Dedifferentiated amniotic fluid mesenchymal stem cell (primary cell): ENCODE measurements around the gene DOHH.
"Not testable (repeated sequence)": the region's sequence is repeated elsewhere in the genome, so short reads cannot be mapped to it uniquely, and the experiment has no call there.

ENCODE experiments used
- DNase-seq: peaks from one replicate; pipeline ENCODE4 v3.0.0-alpha.2; 2016; ENCODE audit errors: extremely low spot score

Gene DOHH

DNA sequence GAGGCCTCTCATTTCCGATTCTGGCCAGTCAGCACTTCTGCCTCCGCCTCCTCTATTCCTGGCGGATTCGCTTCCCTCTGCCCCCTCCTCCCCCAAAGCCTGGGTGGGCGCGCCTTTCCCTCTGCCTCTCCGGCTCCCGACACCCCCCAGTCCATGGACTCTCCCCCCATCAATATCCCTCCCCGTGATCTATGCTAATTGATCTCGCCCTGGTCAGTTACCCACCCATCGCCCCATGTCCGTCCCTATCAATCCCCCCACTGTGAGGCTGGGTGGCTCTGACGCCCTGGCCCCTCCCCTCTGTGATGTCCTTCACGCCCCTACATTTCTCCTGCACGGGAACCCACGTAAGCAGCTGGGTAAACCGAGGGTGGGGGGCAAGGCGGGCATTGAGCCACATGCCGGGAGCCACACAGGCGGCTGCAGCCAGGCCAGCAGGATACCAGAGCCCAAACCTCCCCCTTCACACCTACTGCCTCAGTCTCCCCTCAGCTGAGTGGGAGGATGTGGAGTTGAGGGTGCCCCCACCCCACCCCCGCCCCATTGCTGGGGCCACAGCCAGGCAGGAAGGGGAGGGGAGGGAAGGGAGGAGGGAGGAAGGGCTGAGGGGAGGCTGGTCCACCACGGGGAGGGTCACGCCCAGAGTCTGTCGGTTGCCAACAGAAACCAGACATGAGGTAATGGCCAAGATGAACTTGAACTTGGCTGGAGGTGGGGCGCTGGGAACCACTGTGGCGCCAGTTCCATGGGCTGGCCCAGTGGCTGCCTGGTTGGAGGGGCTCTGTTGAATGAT lies 41.2 kb downstream of the DOHH start:
- peak; percentile 57 for DNase-seq

DNA sequence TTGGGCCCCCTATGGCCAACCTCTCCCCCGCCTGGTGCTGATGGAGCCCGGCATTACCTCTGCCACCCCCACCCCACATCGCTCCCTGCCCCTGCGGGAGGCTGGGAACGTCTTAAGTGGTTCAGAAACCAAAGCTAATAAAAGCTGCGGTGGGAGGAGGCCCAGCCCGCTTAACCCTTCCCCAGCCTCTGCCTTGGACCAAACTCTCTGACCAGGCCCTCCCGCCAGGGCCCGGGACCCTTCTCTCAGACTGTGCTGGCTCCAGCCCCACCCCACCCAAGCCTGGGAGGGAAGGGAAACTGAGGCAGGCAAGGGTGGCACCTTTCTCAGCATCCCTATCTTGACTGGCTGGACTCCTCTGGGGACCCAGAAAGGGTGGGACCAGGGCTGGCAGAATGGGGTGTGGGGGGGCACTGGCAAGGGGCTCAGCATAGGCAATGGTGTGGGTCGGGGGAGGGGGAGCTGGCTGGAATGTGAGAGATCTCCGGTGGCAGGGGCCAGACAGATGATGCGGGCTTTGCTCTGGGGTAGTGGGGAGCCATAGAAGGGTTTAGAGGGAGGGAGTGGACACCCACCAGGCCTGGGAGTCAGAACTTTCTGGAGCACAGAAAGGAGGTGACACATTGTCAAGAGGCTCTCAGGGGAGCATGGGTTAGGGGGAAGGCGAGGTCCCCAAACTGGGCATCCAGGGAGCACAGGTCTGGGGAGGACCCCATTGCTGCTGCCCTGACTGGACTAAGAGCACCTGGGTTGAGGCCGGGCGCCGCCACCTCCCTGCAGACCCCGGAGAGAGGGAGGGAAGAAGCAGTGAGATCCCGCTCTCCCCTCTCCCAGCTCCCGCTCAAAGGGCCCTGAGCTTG lies 42.0 kb downstream of the DOHH start:
- DNase-seq = no peak

DNA sequence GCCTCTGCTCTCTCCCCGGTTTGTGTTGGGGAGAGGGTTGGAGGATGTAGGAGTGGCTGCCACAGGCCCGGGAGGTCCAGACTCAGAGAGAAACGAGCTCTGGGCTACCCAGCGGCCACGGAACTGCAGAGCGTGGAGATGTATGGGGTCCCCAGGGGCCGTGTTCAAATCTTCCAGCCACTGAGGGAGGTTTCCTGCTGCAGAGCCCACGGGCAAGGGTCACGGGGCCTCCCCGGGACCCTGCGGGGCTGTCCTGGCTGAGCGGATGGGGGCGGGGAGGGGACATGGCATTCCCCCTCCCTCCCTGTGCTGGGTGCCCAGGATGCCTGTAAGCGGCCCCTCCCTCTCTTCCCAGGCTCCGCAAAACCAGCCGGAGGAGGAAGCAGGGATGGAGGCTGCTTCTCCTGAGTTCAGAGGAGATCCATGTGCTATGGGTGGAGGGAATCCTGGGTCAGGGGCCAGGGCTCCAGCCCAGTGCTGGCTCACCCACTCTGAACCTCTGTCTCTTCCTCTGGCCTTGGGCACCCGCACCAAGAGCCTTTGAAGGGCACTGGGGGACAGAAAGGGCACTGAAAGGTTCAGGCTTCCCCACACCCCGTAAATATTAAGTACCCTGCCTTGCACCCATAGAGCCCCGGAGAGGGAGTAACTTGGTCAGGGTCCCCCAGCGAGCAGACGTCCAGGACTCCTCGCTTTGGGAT lies 42.8 kb downstream of the DOHH start:
- no peak for DNase-seq

DNA sequence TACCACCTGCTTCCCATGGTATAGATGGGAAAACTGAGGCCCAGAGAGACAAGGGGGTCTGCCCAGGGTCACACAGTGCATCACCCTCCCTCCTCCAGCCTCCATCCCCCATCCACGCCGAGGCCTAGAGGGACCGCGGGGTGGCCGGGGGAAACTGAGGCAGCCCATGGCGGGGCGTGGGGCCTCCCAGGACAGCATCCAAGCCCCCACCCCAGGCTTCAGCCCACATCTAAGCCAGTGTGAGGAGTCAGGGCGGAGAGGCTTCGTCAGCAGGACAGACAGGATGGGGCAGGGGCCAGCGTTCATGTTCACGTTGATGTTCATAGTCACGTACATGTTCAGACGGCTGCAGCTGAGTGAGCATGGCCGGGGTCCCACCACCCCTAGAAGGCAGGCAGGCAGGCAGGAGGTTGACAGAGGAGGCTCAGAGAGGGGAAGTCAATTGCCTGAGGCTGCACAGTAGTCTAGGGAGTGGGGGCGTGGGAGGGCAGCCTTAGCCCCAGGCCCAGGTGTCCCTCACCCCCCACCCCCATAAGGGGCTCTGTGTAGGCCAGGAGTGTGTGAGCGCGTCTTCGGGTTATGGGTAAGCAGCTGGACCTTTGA lies 43.4 kb downstream of the DOHH start:
- DNase-seq = no peak

DNA sequence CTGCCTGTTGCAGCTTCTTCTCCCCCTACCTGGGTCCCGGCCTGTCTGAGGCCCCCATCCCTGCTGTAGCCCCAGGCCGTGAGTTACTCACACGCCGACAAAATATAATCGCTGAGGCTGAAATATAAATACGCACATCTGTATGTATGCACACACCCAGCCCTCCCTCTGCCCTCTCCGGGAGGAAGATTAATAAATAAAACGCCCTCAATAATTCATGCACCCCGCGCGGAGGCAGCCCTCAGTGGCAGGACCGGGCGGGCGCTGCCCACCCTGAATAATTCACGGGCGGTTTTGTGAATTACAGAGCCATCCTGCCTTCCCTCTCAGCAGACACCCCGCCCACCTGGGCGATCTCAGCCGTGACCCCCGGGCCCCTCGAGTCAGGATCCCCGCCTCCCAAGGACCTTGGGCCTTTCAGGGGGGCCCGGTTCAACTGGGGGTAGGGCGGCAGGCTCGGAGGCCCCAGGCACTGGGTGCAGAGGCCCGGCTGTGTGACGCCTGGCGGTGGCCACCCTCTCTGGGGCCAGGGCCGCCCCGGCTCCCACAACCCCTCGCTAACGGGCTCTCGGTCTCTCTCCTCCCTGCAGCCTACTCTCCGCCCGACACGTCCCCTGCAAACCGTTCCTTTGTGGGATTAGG lies 44.4 kb downstream of the DOHH start:
- DNase-seq = no peak

DNA sequence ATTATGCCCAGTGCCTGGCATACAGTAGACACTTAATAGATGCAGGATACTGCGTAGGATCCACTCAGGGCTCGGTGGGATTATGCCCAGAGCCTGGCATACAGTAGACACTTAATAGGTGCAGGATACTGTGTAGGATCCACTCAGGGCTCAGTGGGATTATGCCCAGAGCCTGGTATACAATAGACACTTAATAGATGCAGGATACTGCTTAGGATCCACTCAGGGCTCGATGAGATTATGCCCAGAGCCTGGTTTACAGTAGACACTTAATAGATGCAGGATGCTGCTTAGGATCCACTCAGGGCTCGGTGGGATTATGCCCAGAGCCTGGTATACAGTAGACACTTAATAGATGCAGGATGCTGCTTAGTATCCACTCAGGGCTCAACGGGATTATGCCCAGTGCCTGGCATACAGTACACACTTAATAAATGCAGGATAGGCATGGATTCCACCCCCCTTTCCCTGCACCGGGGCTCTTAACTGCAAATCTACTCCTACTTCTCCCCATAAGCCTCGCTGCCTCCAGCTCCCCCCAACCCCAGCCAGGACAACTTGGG lies 45.0 kb downstream of the DOHH start:
- no peak for DNase-seq

DNA sequence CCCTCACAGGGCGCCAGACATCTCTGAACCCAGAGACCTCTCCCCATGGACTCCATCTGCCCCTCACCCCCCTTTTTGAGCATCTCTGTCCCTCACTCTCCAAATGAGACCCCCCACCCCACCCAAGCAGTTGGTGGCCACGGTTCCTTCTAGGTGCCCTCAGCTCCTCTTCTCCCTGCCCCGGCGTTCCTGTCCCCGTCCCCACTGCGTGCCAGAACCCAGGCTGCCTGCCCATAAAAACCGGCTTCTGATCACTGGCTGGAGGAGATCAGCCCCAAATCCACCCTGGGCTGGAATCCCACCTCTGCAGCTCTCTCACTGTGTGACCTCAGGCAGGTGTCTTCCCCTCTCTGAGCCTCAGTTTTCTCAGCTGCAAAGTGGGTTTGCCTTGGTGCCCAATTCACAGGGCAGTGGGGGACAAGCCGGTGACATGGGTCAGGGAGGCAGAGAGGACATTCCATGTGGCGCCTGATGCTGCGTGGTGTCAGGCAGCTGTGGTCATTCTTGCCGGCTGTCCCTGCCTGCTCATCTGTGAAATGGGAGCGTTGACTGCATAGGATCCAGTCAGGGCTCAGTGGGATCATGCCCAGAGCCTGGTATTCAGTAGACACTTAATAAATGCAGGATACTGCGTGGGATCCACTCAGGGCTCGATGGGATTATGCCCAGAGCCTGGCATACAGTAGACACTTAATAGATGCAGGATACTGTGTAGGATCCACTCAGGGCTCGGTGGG lies 45.6 kb downstream of the DOHH start:
- no peak for DNase-seq

DNA sequence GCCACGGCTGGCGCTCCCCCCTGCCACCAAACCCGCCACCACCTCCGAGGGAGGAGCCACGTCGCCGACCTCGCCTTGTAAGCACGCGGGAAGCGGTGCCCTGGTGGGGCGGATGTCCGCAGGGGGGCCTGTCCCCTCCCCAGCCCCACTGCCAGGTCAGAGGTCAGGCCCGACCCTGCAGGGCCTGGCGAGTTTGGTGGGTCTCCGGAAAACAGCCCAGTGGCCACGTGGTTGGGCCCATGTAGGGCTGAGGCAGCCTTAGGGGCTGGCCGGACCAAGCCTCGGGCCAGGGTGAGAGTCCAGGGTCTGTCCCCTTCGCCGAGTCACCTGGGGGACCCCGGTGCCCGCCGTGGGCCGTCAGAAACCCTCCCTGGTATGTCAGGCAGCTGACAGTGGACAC lies 46.6 kb downstream of the DOHH start:
- DNase-seq = no peak

DNA sequence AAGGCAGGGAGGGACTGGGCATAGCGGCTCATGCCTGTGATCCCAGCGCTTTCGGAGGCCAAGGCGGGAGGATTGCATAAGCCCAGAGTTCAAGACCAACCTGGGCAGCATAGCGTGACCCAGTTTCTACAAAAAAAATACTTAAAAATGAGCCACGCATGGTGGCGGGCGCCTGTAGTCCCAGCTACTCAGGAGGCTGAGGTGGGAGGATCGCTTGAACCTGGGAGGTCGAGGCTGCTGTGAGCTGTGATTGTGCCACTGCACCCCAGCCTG lies 47.6 kb downstream of the DOHH start:
- not testable (repeated sequence) for DNase-seq

DNA sequence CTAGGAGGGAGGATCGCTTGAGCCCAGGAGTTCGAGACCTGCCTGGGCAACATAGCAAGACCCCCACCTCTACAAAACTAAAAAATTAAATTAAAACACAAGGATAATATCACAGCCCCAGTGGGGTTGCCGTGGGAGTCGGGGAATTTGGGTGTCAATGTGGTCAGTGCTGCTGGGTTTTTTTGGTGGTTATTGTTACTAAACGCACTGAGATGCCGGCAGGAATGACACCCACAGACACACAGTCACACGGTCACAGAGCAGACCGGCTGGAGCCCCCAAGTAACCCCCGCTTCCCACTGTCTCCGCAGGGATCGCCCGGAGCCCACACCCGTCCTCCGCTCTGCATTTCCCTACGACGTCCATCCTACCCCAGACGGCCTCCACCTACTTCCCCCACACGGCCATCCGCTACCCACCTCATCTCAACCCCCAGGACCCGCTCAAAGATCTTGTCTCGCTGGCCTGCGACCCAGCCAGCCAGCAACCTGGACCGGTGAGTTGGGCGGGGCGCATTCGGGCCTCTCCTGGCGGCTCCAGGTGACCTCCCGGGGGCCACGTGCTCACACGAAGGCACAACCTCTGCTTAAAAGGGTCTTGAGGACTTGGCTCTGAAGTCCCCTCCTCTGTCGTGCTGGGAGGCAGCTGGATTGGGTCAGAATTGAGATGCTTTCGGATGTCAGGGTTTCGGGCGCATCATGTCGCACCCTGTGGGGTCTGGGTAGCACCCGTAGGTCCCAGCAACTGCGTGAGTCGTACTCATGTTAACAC lies 48.1 kb downstream of the DOHH start:
- DNase-seq = no peak

DNA sequence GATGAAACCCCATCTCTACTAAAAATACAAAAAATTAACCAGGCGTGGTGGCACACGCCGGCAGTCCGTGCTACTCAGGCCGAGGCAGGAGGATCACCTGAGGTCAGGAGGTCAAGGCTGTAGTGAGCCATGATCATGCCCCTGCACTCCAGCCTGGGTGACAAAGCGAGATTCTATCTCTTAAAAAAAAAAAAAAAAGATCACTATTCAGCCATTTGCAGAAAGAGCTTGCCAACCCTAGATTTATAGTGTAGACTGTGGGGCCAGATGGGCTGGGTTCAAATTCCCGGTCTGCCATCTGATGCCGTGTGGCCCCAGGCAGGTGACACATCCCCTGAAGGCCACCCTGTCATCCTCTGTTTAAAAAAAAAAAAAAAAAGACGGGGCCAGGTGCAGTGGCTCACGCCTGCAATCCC lies 49.0 kb downstream of the DOHH start:
- no peak for DNase-seq

DNA sequence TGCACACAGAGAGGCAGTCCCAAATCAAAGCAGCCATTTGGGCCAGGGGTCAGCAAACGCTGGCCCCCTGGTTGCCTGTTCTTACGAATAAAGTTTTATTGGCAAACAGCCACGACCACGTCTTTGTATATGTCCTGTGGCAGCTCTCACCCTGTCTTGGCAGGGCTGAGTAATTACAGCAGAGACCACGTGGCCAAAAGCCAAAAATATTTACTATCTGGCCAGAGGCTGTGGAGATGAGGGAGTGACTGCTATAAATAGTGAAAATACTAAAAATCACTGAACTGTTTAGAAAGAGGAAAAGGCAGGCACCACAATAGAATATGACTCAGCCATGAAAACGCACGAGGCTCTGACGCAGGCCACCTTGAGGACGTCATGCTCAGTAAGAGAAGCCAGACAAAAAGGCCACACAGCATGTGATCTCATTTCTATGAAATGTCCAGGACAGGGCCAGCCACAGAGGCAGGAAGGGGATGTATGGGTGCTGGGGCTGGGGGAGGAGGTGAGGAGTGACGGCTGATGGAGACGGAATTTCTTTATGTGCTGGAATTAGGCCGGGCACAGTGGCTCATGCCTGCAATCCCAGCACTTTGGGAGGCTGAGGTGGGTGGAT lies 49.6 kb downstream of the DOHH start:
- peak; percentile 93 for DNase-seq

DNA sequence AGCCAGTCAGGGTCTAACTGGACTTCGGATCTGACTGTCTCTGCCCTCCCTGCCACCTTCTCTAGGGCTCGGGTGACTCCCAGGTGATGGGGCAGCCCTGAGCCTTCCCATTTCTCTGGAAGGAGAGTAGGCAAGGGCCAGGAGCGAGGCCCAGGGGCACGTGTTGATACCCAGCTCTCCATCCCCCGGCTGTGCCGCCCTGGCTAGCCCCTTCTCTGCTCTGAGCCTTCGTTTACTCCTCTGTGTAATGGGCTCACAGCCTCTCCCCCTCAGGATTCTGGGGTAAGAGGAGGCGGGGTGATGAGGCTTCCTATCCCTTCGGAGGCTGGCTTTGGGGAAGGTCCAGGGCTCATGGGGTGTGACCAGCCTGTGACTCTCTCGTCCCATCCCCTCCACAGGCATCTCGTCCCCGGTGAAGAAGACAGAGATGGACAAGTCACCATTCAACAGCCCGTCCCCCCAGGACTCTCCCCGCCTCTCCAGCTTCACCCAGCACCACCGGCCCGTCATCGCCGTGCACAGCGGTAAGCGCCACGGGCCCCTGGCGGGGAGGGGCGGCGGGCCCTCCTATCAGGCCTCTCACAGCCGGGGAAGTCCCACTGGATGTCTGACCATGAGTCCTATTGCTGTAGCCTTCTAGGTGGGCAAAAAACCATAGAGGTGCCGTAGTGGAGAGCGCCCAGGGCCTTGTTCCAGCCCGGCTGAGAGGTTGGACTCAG lies 51.7 kb downstream of the DOHH start:
- DNase-seq = no peak

DNA sequence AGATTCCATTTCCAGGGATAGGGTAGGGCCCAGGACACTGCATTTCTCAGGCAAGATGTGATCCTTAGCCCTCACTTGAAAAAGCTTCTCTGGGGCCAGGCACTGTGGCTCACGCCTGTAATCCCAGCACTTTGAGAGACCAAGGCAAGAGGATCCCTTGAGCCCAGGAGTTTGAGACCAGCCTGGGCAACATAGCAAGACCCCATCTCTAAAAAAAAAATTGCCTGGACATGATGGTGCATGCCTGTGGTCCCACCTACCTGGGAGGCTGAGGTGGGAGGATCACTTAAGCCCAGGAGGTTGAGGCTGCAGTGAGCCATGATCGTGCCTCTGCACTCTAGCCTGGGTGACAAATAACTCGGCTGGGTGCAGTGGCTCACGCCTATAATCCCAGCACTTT lies 53.8 kb downstream of the DOHH start:
- DNase-seq = not testable (repeated sequence)

DNA sequence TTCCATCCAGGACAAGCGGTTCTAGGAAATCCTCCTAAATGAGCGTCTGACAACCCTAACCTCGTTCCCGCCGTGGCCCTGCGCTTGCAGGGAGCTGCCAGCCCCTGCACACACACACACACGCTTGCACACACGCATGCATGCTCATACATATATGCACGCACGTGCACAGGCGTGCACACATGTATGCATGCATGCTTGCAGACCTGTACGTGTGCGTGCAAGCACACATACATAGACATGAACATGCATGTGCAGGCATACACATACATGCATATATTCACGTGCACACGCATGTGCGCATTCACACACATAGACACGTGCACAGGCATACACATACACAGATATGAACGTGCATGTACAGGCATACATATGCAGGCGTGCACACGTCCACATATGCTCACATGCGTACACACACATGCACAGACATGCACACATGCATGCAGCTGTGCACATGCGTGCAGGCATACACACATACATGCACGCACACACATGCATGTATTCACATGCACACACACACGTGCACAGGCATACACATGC lies 55.7 kb downstream of the DOHH start:
- no peak for DNase-seq

DNA sequence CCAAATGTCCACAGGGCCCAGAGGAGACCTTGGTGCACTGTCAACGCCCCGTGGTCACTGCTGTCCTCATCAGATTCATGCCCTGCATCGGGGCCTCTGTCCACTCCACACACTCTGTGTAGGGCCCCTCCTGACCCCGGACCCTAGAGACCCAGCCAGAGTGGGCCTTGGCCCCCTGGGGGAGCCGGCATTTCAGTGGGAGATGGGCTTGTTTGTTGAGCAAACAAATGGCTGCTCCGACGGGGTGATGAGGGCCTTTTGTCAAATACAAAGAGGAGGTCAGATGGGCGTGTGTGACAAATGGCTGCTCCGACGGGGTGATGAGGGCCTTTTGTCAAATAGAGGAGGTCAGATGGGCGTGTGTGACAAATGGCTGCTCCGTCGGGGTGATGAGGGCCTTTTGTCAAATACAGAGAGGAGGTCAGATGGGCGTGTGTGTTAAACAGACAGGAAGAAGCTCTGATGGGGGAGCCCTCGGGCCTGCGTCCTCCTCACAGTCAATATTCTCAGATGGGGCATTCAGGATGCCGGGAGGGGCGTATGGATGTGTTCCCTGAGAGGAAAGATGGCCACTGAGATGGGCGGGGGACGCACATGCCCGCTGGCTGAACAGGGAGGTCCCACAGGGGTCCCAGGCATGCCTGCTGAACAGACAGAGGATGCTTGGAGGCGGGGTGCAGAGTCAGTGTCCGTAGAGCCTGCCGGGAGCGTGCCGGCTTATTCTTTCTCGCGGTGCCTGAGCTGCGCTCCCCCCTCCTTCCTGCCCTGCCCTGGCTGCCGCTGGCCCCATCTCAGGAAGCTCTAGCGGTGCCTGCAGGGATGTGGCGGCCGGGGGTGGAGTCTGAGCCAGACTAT lies 56.4 kb downstream of the DOHH start:
- DNase-seq = no peak

DNA sequence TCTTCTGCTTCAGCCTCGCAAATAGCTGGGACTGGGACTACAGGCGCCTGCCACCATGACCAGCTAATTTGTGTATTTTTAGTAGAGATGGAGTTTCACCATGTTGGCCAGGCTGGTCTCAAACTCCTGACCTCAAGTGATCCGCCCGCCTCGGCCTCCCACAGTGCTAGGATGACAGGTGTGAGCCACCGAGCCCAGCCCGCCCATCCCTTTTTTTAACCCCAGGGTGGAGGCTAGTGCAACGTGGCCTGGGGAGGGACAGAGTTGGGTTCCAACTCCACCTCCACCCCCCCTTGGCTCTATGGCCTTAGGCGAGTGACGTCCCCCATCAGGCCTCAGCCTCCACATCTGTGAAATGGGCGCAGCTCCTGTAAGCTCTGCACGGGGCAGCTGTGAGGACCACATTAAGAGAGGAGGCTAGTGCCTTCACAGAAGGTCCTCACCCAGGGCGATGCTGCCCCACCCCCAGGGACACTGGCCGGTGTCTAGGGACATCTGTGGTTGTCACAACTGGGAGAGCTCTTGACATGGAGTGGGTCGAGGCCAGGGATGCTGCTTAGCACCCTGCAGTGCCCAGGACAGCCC lies 57.9 kb downstream of the DOHH start:
- DNase-seq = no peak
